ENCODE data around the gene LRG1. TPM values are rescaled to one million over a fixed set of nuclear protein-coding genes. Genes with fewer than 3 reads are reported as not detected.

LRG1 gene
- total RNA-seq, 2 donors from 2014 or later, result 2.5 to 3.6 TPM

DNA sequence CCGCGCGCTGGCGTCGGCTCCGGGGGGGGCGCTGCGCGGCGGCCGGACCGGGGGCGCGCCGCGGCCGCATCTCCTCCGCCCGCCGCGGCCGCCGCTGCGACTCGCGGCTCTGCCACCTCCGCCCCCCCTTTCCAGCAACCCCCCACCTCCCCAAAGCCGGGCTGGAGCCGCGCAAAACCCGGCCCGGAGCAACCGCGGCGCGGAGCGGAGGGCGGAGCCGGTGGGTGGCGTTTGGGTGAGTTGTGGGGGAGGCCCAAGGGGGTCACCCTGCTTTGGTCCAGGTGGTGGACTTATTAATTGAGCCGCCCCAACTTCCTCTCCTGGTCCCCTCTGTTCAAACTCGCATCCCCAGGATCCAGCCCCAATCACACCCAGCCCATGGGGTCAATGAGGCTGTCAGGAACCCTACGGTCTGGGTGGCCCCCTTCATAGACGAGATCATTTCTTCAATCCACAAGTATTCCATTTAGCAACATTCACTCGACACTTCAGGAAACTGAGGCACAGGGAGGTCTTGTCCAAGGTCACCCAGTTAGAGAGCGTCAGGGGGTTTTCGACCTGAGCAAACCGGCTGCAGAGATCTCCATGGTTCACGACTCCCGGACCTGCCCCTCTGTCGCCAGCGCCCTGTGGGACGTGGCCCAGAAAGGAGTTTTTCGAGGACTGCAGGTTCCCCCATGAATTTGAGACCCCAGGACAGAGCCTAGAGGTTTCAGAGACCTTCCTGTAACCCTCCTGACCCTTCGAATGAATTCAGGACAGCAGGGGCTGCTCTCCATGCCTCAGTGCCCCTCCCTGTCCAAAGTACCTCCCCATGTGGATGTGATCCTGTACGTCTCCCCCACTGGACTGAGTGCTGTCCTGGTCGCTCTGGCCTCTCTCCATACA, 42.1 kb upstream of the LRG1 start:
- no peak for DNase-seq (ENCODE audit: low spot score)
- H3K36me3 ChIP-seq, result no peaks in the 10 kb centered on the region
- intact Hi-C loops (cut with DNase I), result no loop called here
- peak overlapping the region; percentile 9 to 25 for H3K4me3 ChIP-seq
- WGBS, result 31% methylated on average over 22 of the region's 57 CpGs
- H3K27me3 ChIP-seq (replicated peaks; ENCODE audit: insufficient read depth), result peaks cover 17% of the 10 kb centered on the region
- no peaks in the 10 kb centered on the region for H3K9me3 ChIP-seq
- H3K27ac ChIP-seq, result no peak overlapping the region
- TF ChIP-seq POLR2A (IDR thresholded peaks at IDR 0.05) (no peak), POLR2AphosphoS5 (IDR thresholded peaks at IDR 0.05) (no peak)
- TF ChIP-seq, protein P1, sequence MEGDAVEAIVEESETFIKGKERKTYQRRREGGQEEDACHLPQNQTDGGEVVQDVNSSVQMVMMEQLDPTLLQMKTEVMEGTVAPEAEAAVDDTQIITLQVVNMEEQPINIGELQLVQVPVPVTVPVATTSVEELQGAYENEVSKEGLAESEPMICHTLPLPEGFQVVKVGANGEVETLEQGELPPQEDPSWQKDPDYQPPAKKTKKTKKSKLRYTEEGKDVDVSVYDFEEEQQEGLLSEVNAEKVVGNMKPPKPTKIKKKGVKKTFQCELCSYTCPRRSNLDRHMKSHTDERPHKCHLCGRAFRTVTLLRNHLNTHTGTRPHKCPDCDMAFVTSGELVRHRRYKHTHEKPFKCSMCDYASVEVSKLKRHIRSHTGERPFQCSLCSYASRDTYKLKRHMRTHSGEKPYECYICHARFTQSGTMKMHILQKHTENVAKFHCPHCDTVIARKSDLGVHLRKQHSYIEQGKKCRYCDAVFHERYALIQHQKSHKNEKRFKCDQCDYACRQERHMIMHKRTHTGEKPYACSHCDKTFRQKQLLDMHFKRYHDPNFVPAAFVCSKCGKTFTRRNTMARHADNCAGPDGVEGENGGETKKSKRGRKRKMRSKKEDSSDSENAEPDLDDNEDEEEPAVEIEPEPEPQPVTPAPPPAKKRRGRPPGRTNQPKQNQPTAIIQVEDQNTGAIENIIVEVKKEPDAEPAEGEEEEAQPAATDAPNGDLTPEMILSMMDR (IDR thresholded peaks at IDR 0.05), result no peak
- peaks cover 6% of the 10 kb centered on the region for H3K4me1 ChIP-seq (replicated peaks)

- peaks cover 17% of the 10 kb centered on the region for H3K27me3 ChIP-seq (replicated peaks; ENCODE audit: insufficient read depth)
- intact Hi-C loops (cut with DNase I), result no loop called here
- H3K9me3 ChIP-seq, result no peaks in the 10 kb centered on the region
- no peak overlapping the region for H3K27ac ChIP-seq
- under 1% methylated on average over 55 of the region's 62 CpGs for WGBS
- H3K4me1 ChIP-seq (replicated peaks), result peaks cover 6% of the 10 kb centered on the region
- H3K36me3 ChIP-seq, result no peaks in the 10 kb centered on the region
- TF ChIP-seq, protein P1 (IDR thresholded peaks at IDR 0.05), result no peak
- TF ChIP-seq POLR2AphosphoS5 (IDR thresholded peaks at IDR 0.05) (no peak), POLR2A (IDR thresholded peaks at IDR 0.05) (no peak)
- peak overlapping the region; percentile 9 to 25 for H3K4me3 ChIP-seq
- DNase-seq (ENCODE audit: low spot score), result no peak
Measured at GRCh38 chr19:4580961-4581665, 41.3 kb upstream of the LRG1 start.

GRCh38 chr19:4580021-4580901, 40.4 kb upstream of the LRG1 start:
- H3K4me3 ChIP-seq, result peak overlapping the region; percentile 9 to 25
- peaks cover 6% of the 10 kb centered on the region for H3K4me1 ChIP-seq (replicated peaks)
- H3K27ac ChIP-seq, result no peak overlapping the region
- peaks cover 17% of the 10 kb centered on the region for H3K27me3 ChIP-seq (replicated peaks; ENCODE audit: insufficient read depth)
- DNase-seq (ENCODE audit: low spot score), result no peak
- H3K9me3 ChIP-seq, result no peaks in the 10 kb centered on the region
- TF ChIP-seq POLR2A (IDR thresholded peaks at IDR 0.05) (no peak), POLR2AphosphoS5 (IDR thresholded peaks at IDR 0.05) (no peak)
- TF ChIP-seq, protein P1 (IDR thresholded peaks at IDR 0.05), result no peak
- H3K36me3 ChIP-seq, result no peaks in the 10 kb centered on the region
- 10% methylated on average over 28 of the region's 50 CpGs for WGBS
- intact Hi-C loops (cut with DNase I), result no loop called here

GRCh38 chr19:4579389-4579788, 39.6 kb upstream of the LRG1 start:
- no peak overlapping the region for H3K4me3 ChIP-seq
- TF ChIP-seq POLR2A (IDR thresholded peaks at IDR 0.05) (no peak), POLR2AphosphoS5 (IDR thresholded peaks at IDR 0.05) (no peak)
- TF ChIP-seq, protein P1 (IDR thresholded peaks at IDR 0.05), result no peak
- 80% methylated on average over 8 of the region's 8 CpGs for WGBS
- H3K27ac ChIP-seq, result no peak overlapping the region
- no peaks in the 10 kb centered on the region for H3K9me3 ChIP-seq
- peaks cover 2% of the 10 kb centered on the region for H3K4me1 ChIP-seq (replicated peaks)
- intact Hi-C loops (cut with DNase I), result loop anchor here (5.0 kb wide), 1 partner anchor 58 kb away; the partner anchor contains the start of gene TNFAIP8L1
- H3K36me3 ChIP-seq, result no peaks in the 10 kb centered on the region
- H3K27me3 ChIP-seq (replicated peaks; ENCODE audit: insufficient read depth), result peaks cover 13% of the 10 kb centered on the region
- DNase-seq (ENCODE audit: low spot score), result no peak
